Hepatocyte (in vitro differentiated cells): Measurements from ENCODE around the gene NIN.

Experiments used
- CTCF ChIP-seq: fragments of 200-600 bp; sonication (generic); IDR thresholded peaks from 2 replicates; pipeline ENCODE4 v1.5.1; 2016; ENCODE audit warnings: antibody characterized with exemption, mild to moderate bottlenecking; ENCODE audit not compliant: poor library complexity
- EZH2 ChIP-seq: fragments of 200-600 bp; sonication (generic); IDR thresholded peaks from 2 replicates; pipeline ENCODE4 v1.6.1; 2016; ENCODE audit warnings: antibody characterized with exemption, mild to moderate bottlenecking, borderline replicate concordance

GRCh38 chr14:50705026-50705593 lies 125.9 kb downstream of the NIN start:
- TF ChIP-seq CTCF (no peak), EZH2 (no peak)
